B cell (primary cell): Measurements from ENCODE around the gene NID1. TPM values are rescaled to one million over a fixed set of nuclear protein-coding genes. Genes with fewer than 3 reads are reported as not detected.

Experiments
- ATAC-seq: fragments of 200-7000 bp; cut with Tn5 transposase; one replicate; pipeline ENCODE4 v1.10.0; 2021; ENCODE audit warnings: low read depth, mild to moderate bottlenecking, moderate number of reproducible peaks, moderate library complexity
- CTCF ChIA-PET: fragments of 350-600 bp; sonication (Branson Sonifier 250); formaldehyde crosslinking; loops from one replicate; lab custom pipeline; 2021; ENCODE audit warnings: antibody characterized with exemption, inconsistent platforms; lab: Charles Lee
- POLR2A ChIA-PET: fragments of 350-600 bp; sonication (Branson Sonifier 250); formaldehyde crosslinking; loops from one replicate; lab custom pipeline; 2021; ENCODE audit warnings: antibody characterized with exemption; lab: Charles Lee
- DNase-seq: peaks from one replicate; pipeline ENCODE4 v3.0.0; 2013
- H2AFZ ChIP-seq: 2 replicates; pipeline ENCODE4 v1.6.1; 2012; ENCODE audit warnings: mild to moderate bottlenecking, low read depth, low read length; ENCODE audit not compliant: insufficient read depth, poor library complexity, severe bottlenecking
- H3K27ac ChIP-seq, 2 donors: 1 replicate in 1 of 2; 2 replicates in 1 of 2; pipeline ENCODE4 v1.5.1; 2012 to 2013; ENCODE audit warnings: low read length in 2 of 2, mild to moderate bottlenecking in 2 of 2, moderate library complexity in 1 of 2
- H3K27me3 ChIP-seq, 4 experiments: fragments of 200-600 bp in 1 of 4; sonication (generic) in 1 of 4; replicated peaks in 1 of 4; 1 replicate in 2 of 4; 2 replicates in 2 of 4; pipeline versions ENCODE4 v1.6.1 to v1.7.0; 2013 to 2016; ENCODE audit warnings: low read length in 3 of 4, mild to moderate bottlenecking in 2 of 4, mixed read lengths in 1 of 4, moderate library complexity in 1 of 4; ENCODE audit not compliant: insufficient read depth in 4 of 4, control insufficient read depth in 3 of 4; ENCODE audit errors: control extremely low read depth in 1 of 4
- H3K36me3 ChIP-seq, 2 experiments: replicated peaks in 1 of 2; 1 replicate in 1 of 2; 2 replicates in 1 of 2; pipeline versions ENCODE4 v1.6.1 to v1.7.1; 2013; ENCODE audit warnings: low read length in 1 of 2; ENCODE audit not compliant: insufficient read depth in 2 of 2, control insufficient read depth in 1 of 2; ENCODE audit errors: control extremely low read depth in 1 of 2, extremely low read depth in 1 of 2
- H3K4me1 ChIP-seq, 2 donors: fragments of 200-600 bp in 1 of 2; sonication (generic) in 1 of 2; 1 replicate in 1 of 2; 2 replicates in 1 of 2; pipeline versions ENCODE4 v1.5.1 to v1.6.1; 2013 to 2017; ENCODE audit warnings: low read length in 2 of 2; ENCODE audit not compliant: control insufficient read depth in 2 of 2, insufficient read depth in 2 of 2
- H3K4me2 ChIP-seq: replicated peaks from 2 replicates; pipeline ENCODE3; 2012; ENCODE audit warnings: mild to moderate bottlenecking, low read depth, low read length; ENCODE audit not compliant: poor library complexity, severe bottlenecking
- H3K4me3 ChIP-seq, 5 experiments: fragments of 200-600 bp in 1 of 5; sonication (generic) in 1 of 5; 1 replicate in 3 of 5; 2 replicates in 2 of 5; pipeline versions ENCODE4 v1.5.1 to v1.7.0; 2011 to 2016; ENCODE audit warnings: low read length in 4 of 5, mild to moderate bottlenecking in 4 of 5, low read depth in 2 of 5, control low read depth in 1 of 5, moderate library complexity in 1 of 5; ENCODE audit not compliant: insufficient read depth in 1 of 5; ENCODE audit errors: control extremely low read depth in 1 of 5, extremely low read depth in 1 of 5
- H3K79me2 ChIP-seq: fragments of 200-600 bp; sonication (generic); one replicate; pipeline ENCODE4 v1.6.0; 2016; ENCODE audit warnings: low read length; ENCODE audit not compliant: control insufficient read depth, insufficient read depth
- H3K9ac ChIP-seq: fragments of 200-600 bp; sonication (generic); 2 replicates; pipeline ENCODE4 v1.6.1; 2017; ENCODE audit warnings: mild to moderate bottlenecking, low read length, moderate library complexity
- H3K9me3 ChIP-seq, 3 donors: one replicate each; pipeline versions ENCODE4 v1.6.1 to v1.7.1; 2013; ENCODE audit warnings: low read length in 2 of 3; ENCODE audit not compliant: control insufficient read depth in 2 of 3, insufficient read depth in 1 of 3; ENCODE audit errors: control extremely low read depth in 1 of 3
- H4K20me1 ChIP-seq: 2 replicates; pipeline ENCODE4 v1.6.0; 2012; ENCODE audit warnings: mild to moderate bottlenecking, low read length; ENCODE audit not compliant: insufficient read depth, control insufficient read depth, poor library complexity, severe bottlenecking
- H3K27ac Mint-ChIP-seq: one replicate; pipeline ENCODE4 v1.8.0; 2021; ENCODE audit warnings: mixed read lengths
- H3K27me3 Mint-ChIP-seq: one replicate; pipeline ENCODE4 v1.8.0; 2021; ENCODE audit warnings: mixed read lengths
- H3K4me1 Mint-ChIP-seq: one replicate; pipeline ENCODE4 v1.8.0; 2021; ENCODE audit warnings: mixed read lengths
- H3K4me3 Mint-ChIP-seq: one replicate; pipeline ENCODE4 v1.8.0; 2021; ENCODE audit warnings: mixed read lengths
- H3K9me3 Mint-ChIP-seq: one replicate; pipeline ENCODE4 v1.8.0; 2022; ENCODE audit warnings: mixed read lengths; ENCODE audit not compliant: insufficient read depth
- EZH2 ChIP-seq: IDR thresholded peaks from 2 replicates; pipeline ENCODE4 v1.6.1; 2012; ENCODE audit warnings: borderline replicate concordance, low read depth, mild to moderate bottlenecking, moderate library complexity, low read length; ENCODE audit not compliant: insufficient read depth, poor library complexity, severe bottlenecking
- WGBS: methylation state at CpG from one replicate; pipeline ENCODE4 v1.1.5; 2013; ENCODE audit warnings: missing lambda C conversion rate; ENCODE audit not compliant: insufficient coverage; 5-methylcytosine and 5-hydroxymethylcytosine counted together
- intact Hi-C: fragments of 100-400 bp; cut with micrococcal nuclease; formaldehyde crosslinking; loops from one replicate; pipeline ENCODE4 v1.10.0; 2022
- polyA plus RNA-seq: library from polyadenylated mRNA; depleted of rRNA; stranded (reverse); fragments of >200 nt; gene quantifications from 2 replicates; pipeline ENCODE4 v1.2.3, GENCODE V29; 2012
- total RNA-seq, 2 donors: library from RNA; stranded (reverse); fragments of 120-200 nt in 1 of 2; gene quantifications; 1 replicate in 1 of 2; 2 replicates in 1 of 2; pipeline versions ENCODE4 v1.2.3 to v1.2.4, GENCODE V29; 2013 to 2022
- TF ChIP-seq, protein P1 (sequence below): fragments of 200-600 bp; IDR thresholded peaks from one replicate; pipeline ENCODE4 v1.8.0; 2022; ENCODE audit warnings: antibody characterized with exemption, mild to moderate bottlenecking

The NID1 gene
- total and polyA plus RNA-seq, 2 donors (not counting 1 experiment from before 2014, with no cell fraction given): 0.06 TPM; not detected in 1

DNA sequence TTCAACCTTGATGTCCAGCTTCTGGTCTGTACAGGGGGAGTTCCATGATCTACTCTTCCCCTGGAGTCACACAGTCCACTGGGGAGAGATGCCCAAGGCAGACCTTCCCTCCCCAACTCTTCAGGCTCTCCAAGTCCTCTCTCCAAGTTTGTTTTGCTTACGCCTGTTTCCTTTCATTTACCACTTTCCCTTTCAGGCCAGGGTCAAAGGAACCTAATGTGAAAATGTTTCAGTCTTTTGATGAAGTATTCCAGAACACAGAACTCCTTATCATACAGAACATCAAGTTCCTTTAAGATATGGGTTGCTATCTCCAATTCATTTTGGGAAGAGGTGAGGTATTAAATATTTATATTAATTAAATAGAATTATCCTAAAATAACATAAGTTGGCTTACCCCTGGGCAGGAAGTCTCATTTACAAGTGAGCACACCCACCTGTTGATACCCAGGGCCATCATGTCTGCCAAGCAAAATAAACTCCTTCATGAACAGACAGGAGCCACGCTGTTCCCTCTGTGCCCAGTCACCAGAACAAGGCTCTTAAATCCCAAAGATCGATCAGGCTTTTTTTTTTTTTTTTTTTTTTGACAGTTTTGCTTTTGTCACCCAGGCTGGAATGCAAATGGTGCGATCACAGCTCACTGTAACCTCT lies 116.0 kb downstream of the NID1 start:
- peak overlapping the region; percentile 54 for H3K4me3 Mint-ChIP-seq
- intact Hi-C loops: no loop called here
- Histone ChIP-seq H2AFZ (peak overlapping the region; percentile 18), H3K36me3 (no peaks in the 10 kb centered on the region), H3K9me3 (no peaks in the 10 kb centered on the region), H3K4me1 (peaks cover 88 to 98% of the 10 kb centered on the region in 2 donors), H3K27ac (peak overlapping the region in 1 of 2 donors; percentile 58), H4K20me1 (no peaks in the 10 kb centered on the region), H3K79me2 (no peaks in the 10 kb centered on the region), H3K4me2 (peak overlapping the region; percentile 57), H3K27me3 (no peaks in the 10 kb centered on the region), H3K4me3 (peak overlapping the region in 2 of 5 experiments; percentile 2 to 5), H3K9ac (peak overlapping the region; percentile 14)
- peak overlapping the region; percentile 74 for H3K27ac Mint-ChIP-seq
- no peaks in the 10 kb centered on the region for H3K9me3 Mint-ChIP-seq
- no peaks in the 10 kb centered on the region for H3K27me3 Mint-ChIP-seq
- TF ChIP-seq EZH2: no peak
- TF ChIP-seq, protein P1, sequence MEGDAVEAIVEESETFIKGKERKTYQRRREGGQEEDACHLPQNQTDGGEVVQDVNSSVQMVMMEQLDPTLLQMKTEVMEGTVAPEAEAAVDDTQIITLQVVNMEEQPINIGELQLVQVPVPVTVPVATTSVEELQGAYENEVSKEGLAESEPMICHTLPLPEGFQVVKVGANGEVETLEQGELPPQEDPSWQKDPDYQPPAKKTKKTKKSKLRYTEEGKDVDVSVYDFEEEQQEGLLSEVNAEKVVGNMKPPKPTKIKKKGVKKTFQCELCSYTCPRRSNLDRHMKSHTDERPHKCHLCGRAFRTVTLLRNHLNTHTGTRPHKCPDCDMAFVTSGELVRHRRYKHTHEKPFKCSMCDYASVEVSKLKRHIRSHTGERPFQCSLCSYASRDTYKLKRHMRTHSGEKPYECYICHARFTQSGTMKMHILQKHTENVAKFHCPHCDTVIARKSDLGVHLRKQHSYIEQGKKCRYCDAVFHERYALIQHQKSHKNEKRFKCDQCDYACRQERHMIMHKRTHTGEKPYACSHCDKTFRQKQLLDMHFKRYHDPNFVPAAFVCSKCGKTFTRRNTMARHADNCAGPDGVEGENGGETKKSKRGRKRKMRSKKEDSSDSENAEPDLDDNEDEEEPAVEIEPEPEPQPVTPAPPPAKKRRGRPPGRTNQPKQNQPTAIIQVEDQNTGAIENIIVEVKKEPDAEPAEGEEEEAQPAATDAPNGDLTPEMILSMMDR: no peak
- CTCF ChIA-PET: interaction anchor here (0.6 to 2.4 kb wide), 4 partner anchors 10 to 270 kb away, joined by 3 to 10 read pairs (median 7); no protein-coding TSS in a partner anchor
- ATAC-seq (no peak), DNase-seq (no peak)
- POLR2A ChIA-PET: interaction anchor here (1.5 kb wide), 1 partner anchor 82 kb away, joined by 4 read pairs; the partner anchor contains the start of gene LYST
- peaks cover 84% of the 10 kb centered on the region for H3K4me1 Mint-ChIP-seq
- 60% methylated on average over 2 of the region's 4 CpGs for WGBS

DNA sequence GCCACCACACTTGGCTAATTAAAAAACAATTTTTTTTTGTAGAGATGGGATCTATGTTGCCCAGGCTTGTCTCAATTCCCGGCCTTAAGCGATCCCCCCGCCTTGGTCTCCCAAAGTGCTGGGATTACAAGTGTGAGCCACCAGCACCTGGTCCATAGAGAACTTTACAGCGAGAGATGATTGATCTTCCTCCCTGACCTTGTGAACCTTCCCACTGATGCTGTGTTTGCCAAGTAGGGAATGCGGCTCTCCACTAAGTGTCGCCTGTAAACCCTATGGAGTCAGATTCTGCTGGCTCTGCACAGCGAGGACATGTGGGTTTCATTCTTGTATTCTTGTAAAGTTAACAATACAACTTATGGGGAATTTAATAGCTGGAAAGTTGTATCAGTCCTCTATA lies 116.9 kb downstream of the NID1 start:
- peak overlapping the region; percentile 18 for H2AFZ ChIP-seq
- POLR2A ChIA-PET: interaction anchor here (1.5 kb wide), 1 partner anchor 81 kb away, joined by 4 read pairs; the partner anchor contains the start of gene LYST
- CTCF ChIA-PET: interaction anchor here (1.2 to 2.4 kb wide), 5 partner anchors 9 to 105 kb away, joined by 3 to 11 read pairs (median 7); no protein-coding TSS in a partner anchor

More for the DNA sequence above, 116.9 kb downstream of the NID1 start:
- no peaks in the 10 kb centered on the region for H4K20me1 ChIP-seq
- no peaks in the 10 kb centered on the region for H3K36me3 ChIP-seq
- ATAC-seq: no peak
- Mint-ChIP-seq H3K4me3 (peak overlapping the region; percentile 50), H3K9me3 (no peaks in the 10 kb centered on the region), H3K27me3 (no peaks in the 10 kb centered on the region), H3K4me1 (peaks cover 82% of the 10 kb centered on the region), H3K27ac (peak overlapping the region; percentile 72)
- intact Hi-C loops: no loop called here
- H3K4me2 ChIP-seq: peak overlapping the region; percentile 57
- 95% methylated on average over 6 of the region's 7 CpGs for WGBS
- peaks cover 79 to 90% of the 10 kb centered on the region in 2 donors for H3K4me1 ChIP-seq
- peak overlapping the region in 1 of 5 experiments; percentile 2 for H3K4me3 ChIP-seq
- no peak overlapping the region for H3K9ac ChIP-seq
- DNase-seq: no peak
- H3K27me3 ChIP-seq: no peaks in the 10 kb centered on the region
- H3K9me3 ChIP-seq: no peaks in the 10 kb centered on the region
- H3K79me2 ChIP-seq: no peaks in the 10 kb centered on the region
- no peak for TF ChIP-seq EZH2
- TF ChIP-seq, protein P1: no peak
- no peak overlapping the region for H3K27ac ChIP-seq
